PC-9 (cell line): ENCODE results near the gene C9. TPM values are rescaled to one million over a fixed set of nuclear protein-coding genes. Genes with fewer than 3 reads are reported as not detected.
A peak's percentile ranks its signal among the peaks of the same experiment; 100 is the strongest.

Experiments used
- BruUV-seq: library from RNA; stranded (reverse); fragments of 400-500 nt; replicated peaks from 2 replicates; lab custom pipeline; 2021; lab: Mats Ljungman, UMichigan
- CTCF ChIA-PET: fragments of 300-600 bp; sonication (Branson Sonifier 250); formaldehyde crosslinking; loops from one replicate; lab custom pipeline; 2022; ENCODE audit warnings: antibody characterized with exemption; lab: Charles Lee
- POLR2A ChIA-PET: fragments of 300-600 bp; sonication (Branson Sonifier 250); formaldehyde crosslinking; loops from one replicate; lab custom pipeline; 2022; ENCODE audit warnings: antibody characterized with exemption; ENCODE audit not compliant: unreplicated experiment; lab: Charles Lee
- DNase-seq, 2 experiments: peaks; one replicate each; pipeline versions ENCODE4 v3.0.0 to v3.0.0-alpha.2; 2015 to 2022; ENCODE audit warnings: mixed read lengths in 1 of 2
- H2AFZ ChIP-seq: fragments of 200-600 bp; sonication (generic); 2 replicates; pipeline ENCODE4 v1.8.1; 2017; ENCODE audit warnings: antibody characterized with exemption
- H3F3A ChIP-seq: fragments of 200-600 bp; sonication (generic); 2 replicates; pipeline ENCODE4 v1.8.1; 2017; ENCODE audit warnings: antibody characterized with exemption, mild to moderate bottlenecking, low read depth; ENCODE audit not compliant: insufficient read depth
- H3K27ac ChIP-seq: fragments of 200-600 bp; sonication (generic); 2 replicates; pipeline ENCODE4 v1.6.1; 2016; ENCODE audit warnings: mixed run types
- H3K27me3 ChIP-seq: fragments of 200-600 bp; sonication (generic); 2 replicates; pipeline ENCODE4 v1.6.1; 2016; ENCODE audit warnings: low read depth, mixed run types; ENCODE audit not compliant: insufficient read depth
- H3K36me3 ChIP-seq: fragments of 200-600 bp; sonication (generic); 2 replicates; pipeline ENCODE4 v1.6.1; 2016; ENCODE audit warnings: low read depth, mixed run types
- H3K4me1 ChIP-seq: fragments of 200-600 bp; sonication (generic); replicated peaks from 2 replicates; pipeline ENCODE4 v1.6.1; 2016; ENCODE audit warnings: mixed run types; ENCODE audit not compliant: insufficient read depth
- H3K4me2 ChIP-seq: fragments of 200-600 bp; sonication (generic); 2 replicates; pipeline ENCODE4 v1.6.1; 2017; ENCODE audit warnings: mixed run types
- H3K4me3 ChIP-seq: fragments of 200-600 bp; sonication (generic); 2 replicates; pipeline ENCODE4 v1.6.1; 2016; ENCODE audit warnings: mixed run types
- H3K79me2 ChIP-seq: fragments of 200-600 bp; sonication (generic); 2 replicates; pipeline ENCODE4 v1.6.1; 2017; ENCODE audit warnings: low read depth, mixed run types
- H3K9me2 ChIP-seq: fragments of 200-600 bp; sonication (generic); 2 replicates; pipeline ENCODE4 v1.8.1; 2017; ENCODE audit warnings: mild to moderate bottlenecking; ENCODE audit not compliant: insufficient read depth
- H3K9me3 ChIP-seq: fragments of 200-600 bp; sonication (generic); 2 replicates; pipeline ENCODE4 v1.8.1; 2016; ENCODE audit warnings: low read depth; ENCODE audit not compliant: insufficient read depth
- H4K20me1 ChIP-seq: fragments of 200-600 bp; sonication (generic); 2 replicates; pipeline ENCODE4 v1.8.1; 2017; ENCODE audit not compliant: insufficient read depth
- CTCF ChIP-seq: fragments of 200-600 bp; sonication (generic); conservative IDR thresholded peaks from 2 replicates; pipeline ENCODE4 v1.6.1; 2017; ENCODE audit warnings: mixed run types, antibody characterized with exemption, mild to moderate bottlenecking, moderate library complexity
- EZH2 ChIP-seq: fragments of 200-600 bp; sonication (generic); IDR thresholded peaks from 2 replicates; pipeline ENCODE4 v1.8.0; 2017; ENCODE audit warnings: antibody characterized with exemption, low read depth
- intact Hi-C: fragments of 100-400 bp; cut with micrococcal nuclease; formaldehyde crosslinking; loops from one replicate; pipeline ENCODE4 v1.10.0; 2022; ENCODE audit not compliant: unreplicated experiment
- total RNA-seq: library from RNA; stranded (reverse); gene quantifications from 2 replicates; pipeline ENCODE4 v1.2.3, GENCODE V29; 2021

The C9 gene
- total RNA-seq, 1 experiment from 2014 or later, result not detected

DNA sequence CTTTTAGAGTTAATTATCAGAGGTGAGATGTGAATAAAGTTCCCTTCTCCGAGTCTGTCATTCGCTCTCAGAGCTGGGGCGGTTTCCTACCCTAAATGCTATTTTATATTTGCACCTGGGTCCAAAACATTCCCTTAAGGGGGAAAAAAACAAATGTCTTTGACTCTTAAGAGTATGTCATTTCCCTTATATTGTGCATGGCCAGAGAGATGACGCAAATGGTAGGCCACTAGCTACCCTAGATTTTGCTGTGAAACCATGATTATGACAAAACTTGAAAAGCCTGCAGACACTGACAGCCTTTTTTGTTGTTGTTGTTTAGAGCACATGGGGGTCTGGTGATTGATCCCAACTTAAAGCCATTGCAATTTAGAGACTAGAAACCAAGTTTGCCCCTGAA, 47.7 kb upstream of the C9 start:
- CTCF ChIA-PET, result no interaction called here

GRCh38 chr5:39411061-39411460, 46.8 kb upstream of the C9 start:
- intact Hi-C loops, result no loop called here
- ChIA-PET POLR2A (interaction anchor here (0.7 kb wide), 3 partner anchors 11 to 1036 kb away, joined by 4 to 7 read pairs (median 6); no protein-coding TSS in a partner anchor), CTCF (interaction anchor here (0.8 to 0.9 kb wide), 2 partner anchors 13 to 35 kb away, joined by 3 to 4 read pairs; no protein-coding TSS in a partner anchor)
- Histone ChIP-seq H3K4me2 (peak overlapping the region; percentile 51), H3K79me2 (no peaks in the 10 kb centered on the region), H3F3A (peaks cover 12% of the 10 kb centered on the region), H3K4me3 (no peak overlapping the region), H3K36me3 (no peaks in the 10 kb centered on the region), H2AFZ (no peak overlapping the region), H3K9me3 (no peaks in the 10 kb centered on the region), H3K27ac (peak overlapping the region; percentile 44), H3K27me3 (no peaks in the 10 kb centered on the region), H4K20me1 (no peaks in the 10 kb centered on the region), H3K9me2 (no peaks in the 10 kb centered on the region), H3K4me1 (peaks cover 17% of the 10 kb centered on the region)
- no TSS peak for BruUV-seq
- TF ChIP-seq EZH2 (no peak), CTCF (no peak)
- DNase-seq, result peak in 1 of 2 experiments; percentile 85

More for the DNA sequence above, 47.7 kb upstream of the C9 start:
- Histone ChIP-seq H3K4me3 (no peak overlapping the region), H3K36me3 (no peaks in the 10 kb centered on the region), H3K27me3 (no peaks in the 10 kb centered on the region), H3K27ac (no peak overlapping the region), H3K9me2 (no peaks in the 10 kb centered on the region), H4K20me1 (no peaks in the 10 kb centered on the region), H3K79me2 (no peaks in the 10 kb centered on the region), H3F3A (peaks cover 12% of the 10 kb centered on the region), H2AFZ (no peak overlapping the region), H3K4me2 (no peak overlapping the region), H3K9me3 (no peaks in the 10 kb centered on the region), H3K4me1 (peaks cover 17% of the 10 kb centered on the region)
- BruUV-seq, result no TSS peak
- DNase-seq, result no peak
- no peak for TF ChIP-seq EZH2
- TF ChIP-seq CTCF, result no peak
- intact Hi-C loops, result no loop called here
- POLR2A ChIA-PET, result interaction anchor here (0.8 kb wide), 1 partner anchor 801 kb away, joined by 3 read pairs; no protein-coding TSS in a partner anchor

DNA sequence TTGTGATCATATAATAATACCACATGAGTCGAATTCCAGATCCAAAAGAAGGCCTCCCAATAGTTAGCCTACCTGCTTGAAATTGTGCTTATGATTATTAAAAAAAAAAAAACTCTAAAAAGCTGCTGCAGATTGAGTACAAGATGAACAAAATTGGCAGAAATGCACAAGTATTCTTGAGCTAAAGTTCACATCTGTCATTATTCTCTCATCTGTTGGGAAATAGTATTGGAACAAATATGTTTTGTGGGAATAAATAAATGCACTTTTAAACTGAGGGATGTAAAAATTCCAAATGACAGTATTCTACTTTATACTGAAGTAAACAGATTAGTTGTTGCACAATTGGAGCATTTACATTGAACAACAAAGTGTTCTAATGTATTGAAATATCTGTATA, 44.7 kb upstream of the C9 start:
- no peaks in the 10 kb centered on the region for H3K9me2 ChIP-seq
- ChIA-PET CTCF (interaction anchor here (0.7 kb wide), 1 partner anchor 162 kb away, joined by 4 read pairs; no protein-coding TSS in a partner anchor), POLR2A (no interaction called here)
- no peaks in the 10 kb centered on the region for H3K9me3 ChIP-seq
- H3K36me3 ChIP-seq, result no peaks in the 10 kb centered on the region
- H3F3A ChIP-seq, result peaks cover 12% of the 10 kb centered on the region
- no peak overlapping the region for H3K4me3 ChIP-seq
- peaks cover 17% of the 10 kb centered on the region for H3K4me1 ChIP-seq
- no peaks in the 10 kb centered on the region for H4K20me1 ChIP-seq
- H2AFZ ChIP-seq, result no peak overlapping the region
- H3K4me2 ChIP-seq, result no peak overlapping the region
- intact Hi-C loops, result no loop called here
- no peak overlapping the region for H3K27ac ChIP-seq
- DNase-seq, result no peak
- BruUV-seq, result no TSS peak
- TF ChIP-seq EZH2, result no peak
- no peak for TF ChIP-seq CTCF
- H3K79me2 ChIP-seq, result no peaks in the 10 kb centered on the region
- no peaks in the 10 kb centered on the region for H3K27me3 ChIP-seq
